HG02973 (cell line): Measurements from ENCODE around the gene MED27.

ENCODE experiments used
- ATAC-seq: cut with Tn5 transposase; IDR thresholded peaks from one replicate; pipeline ENCODE4 v1.9.1; 2021; ENCODE audit warnings: moderate library complexity; ENCODE audit not compliant: unreplicated experiment

The MED27 gene

GRCh38 chr9:131976157-131977108, 103.2 kb downstream of the MED27 start:
- ATAC-seq = no peak

- ATAC-seq = no peak
Measured at GRCh38 chr9:131972889-131973288, 106.8 kb downstream of the MED27 start.

- ATAC-seq = no peak
Measured at GRCh38 chr9:131971482-131972074, 108.1 kb downstream of the MED27 start.

- ATAC-seq = no peak
Measured at GRCh38 chr9:131969469-131969989, 110.1 kb downstream of the MED27 start.

- ATAC-seq = no peak
Measured at GRCh38 chr9:131968632-131969031, 111.0 kb downstream of the MED27 start.

- no peak for ATAC-seq
Measured at GRCh38 chr9:131965841-131966240, 113.8 kb downstream of the MED27 start.

GRCh38 chr9:131965103-131965502, 114.6 kb downstream of the MED27 start:
- ATAC-seq = no peak

GRCh38 chr9:131963072-131964030, 116.3 kb downstream of the MED27 start:
- no peak for ATAC-seq

GRCh38 chr9:131961496-131961880, 118.2 kb downstream of the MED27 start:
- ATAC-seq = no peak

GRCh38 chr9:131960851-131961495, 118.7 kb downstream of the MED27 start:
- ATAC-seq = no peak

GRCh38 chr9:131960311-131960710, 119.4 kb downstream of the MED27 start:
- no peak for ATAC-seq

GRCh38 chr9:131959887-131960286, 119.8 kb downstream of the MED27 start:
- no peak for ATAC-seq

- ATAC-seq = no peak
Measured at GRCh38 chr9:131959056-131959455, 120.6 kb downstream of the MED27 start.

- no peak for ATAC-seq
Measured at GRCh38 chr9:131954299-131954698, 125.4 kb downstream of the MED27 start.

- ATAC-seq = no peak
Measured at GRCh38 chr9:131951905-131952304, 127.8 kb downstream of the MED27 start.

GRCh38 chr9:131951155-131951554, 128.5 kb downstream of the MED27 start:
- no peak for ATAC-seq

GRCh38 chr9:131950487-131950886, 129.2 kb downstream of the MED27 start:
- ATAC-seq = no peak

- ATAC-seq = no peak
Measured at GRCh38 chr9:131946180-131946579, 133.5 kb downstream of the MED27 start.

- no peak for ATAC-seq
Measured at GRCh38 chr9:131943351-131943841, 136.3 kb downstream of the MED27 start.

- ATAC-seq = no peak
Measured at GRCh38 chr9:131942146-131942720, 137.4 kb downstream of the MED27 start.
